ENCODE measurements around the gene PPP2R2C.

The PPP2R2C gene

DNA sequence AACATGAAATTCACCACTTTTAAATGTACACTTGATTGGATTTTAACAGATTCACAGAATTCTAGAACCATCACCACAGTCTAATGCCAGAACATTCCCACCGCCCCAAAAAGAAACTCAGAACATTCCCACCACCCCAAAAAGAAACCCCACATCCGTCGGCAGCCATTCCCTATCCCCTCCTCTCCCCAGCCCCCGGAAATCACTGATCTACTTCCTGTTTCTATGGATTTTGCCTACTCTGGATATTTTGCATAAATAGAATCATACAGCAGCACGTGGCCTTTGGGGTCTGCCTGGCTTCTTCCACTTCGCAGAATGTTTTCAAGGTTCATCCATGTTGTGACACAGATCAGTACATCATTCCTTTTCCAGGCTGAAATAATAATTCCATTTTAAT, 79.3 kb downstream of the PPP2R2C start:
- DNase-seq (ENCODE audit: low spot score), result no peak
- TF ChIP-seq, protein P1, sequence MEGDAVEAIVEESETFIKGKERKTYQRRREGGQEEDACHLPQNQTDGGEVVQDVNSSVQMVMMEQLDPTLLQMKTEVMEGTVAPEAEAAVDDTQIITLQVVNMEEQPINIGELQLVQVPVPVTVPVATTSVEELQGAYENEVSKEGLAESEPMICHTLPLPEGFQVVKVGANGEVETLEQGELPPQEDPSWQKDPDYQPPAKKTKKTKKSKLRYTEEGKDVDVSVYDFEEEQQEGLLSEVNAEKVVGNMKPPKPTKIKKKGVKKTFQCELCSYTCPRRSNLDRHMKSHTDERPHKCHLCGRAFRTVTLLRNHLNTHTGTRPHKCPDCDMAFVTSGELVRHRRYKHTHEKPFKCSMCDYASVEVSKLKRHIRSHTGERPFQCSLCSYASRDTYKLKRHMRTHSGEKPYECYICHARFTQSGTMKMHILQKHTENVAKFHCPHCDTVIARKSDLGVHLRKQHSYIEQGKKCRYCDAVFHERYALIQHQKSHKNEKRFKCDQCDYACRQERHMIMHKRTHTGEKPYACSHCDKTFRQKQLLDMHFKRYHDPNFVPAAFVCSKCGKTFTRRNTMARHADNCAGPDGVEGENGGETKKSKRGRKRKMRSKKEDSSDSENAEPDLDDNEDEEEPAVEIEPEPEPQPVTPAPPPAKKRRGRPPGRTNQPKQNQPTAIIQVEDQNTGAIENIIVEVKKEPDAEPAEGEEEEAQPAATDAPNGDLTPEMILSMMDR (IDR thresholded peaks at IDR 0.05; ENCODE audit: borderline replicate concordance, control extremely low read depth, extremely low read depth, insufficient read depth, missing control alignments), result no peak
- in situ Hi-C loops (cut with MboI; ENCODE audit: low sequenced_read_pairs, unreplicated experiment), result no loop called here

DNA sequence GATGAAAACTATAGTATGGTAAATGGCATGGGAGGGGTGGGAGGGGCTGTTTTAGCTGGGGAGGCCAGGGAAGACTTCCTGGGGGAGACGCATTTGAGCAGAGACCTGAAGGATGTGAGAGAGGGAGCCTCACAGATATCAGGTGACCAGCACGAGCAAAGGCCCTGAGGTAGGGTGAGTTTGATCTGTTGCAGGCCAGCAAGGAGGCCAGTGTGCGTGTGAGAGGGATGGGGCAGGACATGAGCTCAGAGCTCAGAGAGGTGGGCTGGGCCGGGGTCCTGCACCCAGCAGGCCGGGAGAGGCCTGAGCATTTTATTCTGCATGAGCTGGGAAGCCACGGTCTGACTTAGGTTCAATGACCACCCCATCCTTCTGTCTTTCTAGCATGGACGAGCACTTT, 80.0 kb downstream of the PPP2R2C start:
- in situ Hi-C loops (cut with MboI; ENCODE audit: low sequenced_read_pairs, unreplicated experiment), result no loop called here
- TF ChIP-seq, protein P1 (IDR thresholded peaks at IDR 0.05; ENCODE audit: borderline replicate concordance, control extremely low read depth, extremely low read depth, insufficient read depth, missing control alignments), result no peak
- no peak for DNase-seq (ENCODE audit: low spot score)

DNA sequence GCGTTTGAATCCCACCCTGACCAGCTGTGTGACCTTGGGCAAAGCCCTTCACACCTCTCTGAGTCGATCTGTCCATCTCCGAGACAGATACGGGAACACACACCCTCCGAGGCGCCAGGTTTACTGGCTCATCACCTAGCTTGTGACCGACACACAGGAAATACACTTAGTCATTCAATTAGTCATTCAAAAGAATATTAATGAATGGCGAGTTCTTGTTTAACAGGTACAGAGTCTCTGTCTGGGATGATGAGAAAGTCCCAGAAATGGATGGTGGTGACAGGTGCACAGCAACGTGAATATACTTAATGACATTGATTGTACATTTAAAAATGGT, 80.6 kb downstream of the PPP2R2C start:
- TF ChIP-seq, protein P1 (IDR thresholded peaks at IDR 0.05; ENCODE audit: borderline replicate concordance, control extremely low read depth, extremely low read depth, insufficient read depth, missing control alignments), result no peak
- DNase-seq (ENCODE audit: low spot score), result no peak
- in situ Hi-C loops (cut with MboI; ENCODE audit: low sequenced_read_pairs, unreplicated experiment), result no loop called here

DNA sequence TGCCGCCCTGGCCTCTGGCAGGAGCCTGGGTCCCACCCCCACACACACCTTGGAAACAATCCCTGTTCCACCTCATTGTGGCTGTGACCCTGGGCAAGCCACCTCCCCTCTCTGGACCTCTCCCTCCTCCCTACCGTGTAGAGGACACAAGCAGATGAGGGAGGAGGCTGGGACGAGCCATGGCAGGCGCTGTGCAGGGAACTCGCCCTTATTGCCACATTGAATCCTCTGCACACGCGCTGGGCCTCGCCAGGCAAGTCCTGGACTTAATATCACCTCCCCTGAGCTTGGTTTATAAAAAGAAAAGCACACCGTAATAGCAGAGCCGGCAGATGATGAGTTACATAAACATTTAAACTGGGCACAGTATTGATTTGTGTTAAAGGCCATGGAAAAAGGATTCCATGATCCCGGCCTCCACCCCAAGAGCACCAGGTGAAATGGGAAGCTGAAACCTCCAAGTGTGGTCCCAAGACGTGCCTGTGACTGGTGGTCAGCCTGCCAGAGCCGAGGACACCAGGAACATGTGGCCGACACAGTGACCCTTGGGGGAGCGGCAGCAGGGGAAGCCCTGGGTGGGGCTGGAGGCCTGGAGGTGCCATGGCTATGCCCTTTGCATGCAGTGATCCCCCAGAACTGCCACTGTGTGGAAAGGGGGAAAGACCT, 81.1 kb downstream of the PPP2R2C start:
- no peak for DNase-seq (ENCODE audit: low spot score)
- in situ Hi-C loops (cut with MboI; ENCODE audit: low sequenced_read_pairs, unreplicated experiment), result no loop called here
- TF ChIP-seq, protein P1 (IDR thresholded peaks at IDR 0.05; ENCODE audit: borderline replicate concordance, control extremely low read depth, extremely low read depth, insufficient read depth, missing control alignments), result no peak

DNA sequence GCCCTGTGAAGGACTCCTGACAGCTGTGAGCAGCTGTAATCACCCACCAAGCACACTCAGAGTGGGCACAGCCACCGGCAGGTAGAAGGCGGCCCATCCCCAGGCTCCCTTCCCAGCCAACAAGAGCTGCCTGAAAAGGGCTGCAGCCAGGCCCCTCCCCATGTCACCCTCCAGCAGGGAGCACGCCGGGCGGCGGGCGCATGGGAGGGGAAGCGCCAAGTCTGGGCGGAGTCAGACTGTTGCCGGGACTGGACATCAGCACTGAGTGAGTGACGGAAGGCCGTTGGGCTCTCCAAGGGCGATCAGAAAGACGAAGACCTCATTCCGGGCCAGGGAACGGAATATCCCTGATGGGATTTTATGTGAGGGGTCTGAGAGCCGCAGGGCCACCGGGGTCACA, 82.1 kb downstream of the PPP2R2C start:
- no peak for DNase-seq (ENCODE audit: low spot score)
- in situ Hi-C loops (cut with MboI; ENCODE audit: low sequenced_read_pairs, unreplicated experiment), result no loop called here

DNA sequence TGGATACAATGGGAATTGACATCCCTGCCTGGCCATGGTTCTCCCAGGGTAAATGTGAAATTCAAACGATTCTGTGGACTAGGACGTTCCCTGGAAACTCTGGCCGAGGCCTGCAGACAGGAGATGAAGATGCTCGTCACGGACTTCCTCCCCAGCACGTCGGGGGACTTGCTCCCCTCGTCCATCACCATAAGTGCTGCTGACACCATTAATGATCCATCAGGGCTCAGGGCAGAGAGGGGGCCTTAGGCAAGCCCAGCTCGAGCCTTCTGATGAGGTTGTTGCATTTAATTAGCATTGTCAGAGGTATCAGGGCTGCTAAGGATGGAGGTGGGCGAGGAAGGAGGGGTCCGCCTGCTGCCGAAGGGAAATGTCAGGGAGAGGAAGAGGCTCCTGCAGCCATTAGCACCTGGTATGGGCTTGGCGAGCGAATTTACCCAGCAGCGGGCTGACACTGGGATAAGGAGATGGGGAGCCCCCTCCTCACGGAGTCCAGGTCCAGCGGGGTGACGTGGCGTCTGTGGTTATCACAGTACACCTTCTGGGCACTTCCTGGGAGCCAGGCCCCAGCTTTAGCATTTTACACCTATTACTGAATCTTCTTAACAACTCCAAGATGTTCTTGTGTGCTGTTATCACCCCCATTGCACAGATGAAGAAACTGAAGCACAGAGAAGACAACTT, 83.1 kb downstream of the PPP2R2C start:
- DNase-seq (ENCODE audit: low spot score), result no peak
- TF ChIP-seq, protein P1 (IDR thresholded peaks at IDR 0.05; ENCODE audit: borderline replicate concordance, control extremely low read depth, extremely low read depth, insufficient read depth, missing control alignments), result no peak
- in situ Hi-C loops (cut with MboI; ENCODE audit: low sequenced_read_pairs, unreplicated experiment), result no loop called here

More for the DNA sequence above, 82.1 kb downstream of the PPP2R2C start:
- TF ChIP-seq, protein P1 (IDR thresholded peaks at IDR 0.05; ENCODE audit: borderline replicate concordance, control extremely low read depth, extremely low read depth, insufficient read depth, missing control alignments), result no peak
